PC-3 (cell line): ENCODE data around the gene SNTG2. TPM values are rescaled to one million over a fixed set of nuclear protein-coding genes. Genes with fewer than 3 reads are reported as not detected.

ENCODE experiments used
- ATAC-seq: fragments of 200-7000 bp; cut with Tn5 transposase; 2 replicates; pipeline ENCODE4 v1.9.1; 2020; ENCODE audit warnings: mild to moderate bottlenecking, moderate library complexity
- BruUV-seq: library from RNA; stranded (reverse); fragments of 400-500 nt; replicated peaks from 2 replicates; lab custom pipeline; 2021; lab: Mats Ljungman, UMichigan
- CTCF ChIA-PET: fragments of 300-600 bp; sonication (Branson Sonifier 250); formaldehyde crosslinking; loops from one replicate; lab custom pipeline; 2022; ENCODE audit warnings: antibody characterized with exemption; lab: Charles Lee
- POLR2A ChIA-PET: fragments of 300-600 bp; sonication (Branson Sonifier 250); formaldehyde crosslinking; loops from one replicate; lab custom pipeline; 2022; ENCODE audit warnings: antibody characterized with exemption; ENCODE audit not compliant: unreplicated experiment; lab: Charles Lee
- DNase-seq: peaks from one replicate; pipeline ENCODE4 v3.0.0-alpha.2; 2015
- H2AFZ ChIP-seq: fragments of 300-600 bp; sonication (generic); 2 replicates; pipeline ENCODE4 v1.6.0; 2016; ENCODE audit warnings: antibody characterized with exemption, low read length
- H3F3A ChIP-seq: fragments of 300-600 bp; sonication (generic); one replicate; pipeline ENCODE4 v1.6.0; 2017; ENCODE audit warnings: antibody characterized with exemption, low read length, control low read depth, mild to moderate bottlenecking; ENCODE audit not compliant: unreplicated experiment
- H3K27ac ChIP-seq: fragments of 300-600 bp; sonication (generic); 2 replicates; pipeline ENCODE4 v1.5.1; 2016; ENCODE audit warnings: mild to moderate bottlenecking, low read length
- H3K27me3 ChIP-seq: fragments of 300-600 bp; sonication (generic); 2 replicates; pipeline ENCODE4 v1.6.1; 2016; ENCODE audit warnings: low read length, mixed read lengths
- H3K36me3 ChIP-seq: fragments of 300-600 bp; sonication (generic); 2 replicates; pipeline ENCODE4 v1.6.1; 2016; ENCODE audit warnings: low read depth, mixed run types, low read length, mixed read lengths
- H3K4me1 ChIP-seq: fragments of 300-600 bp; sonication (generic); 2 replicates; pipeline ENCODE4 v1.5.1; 2016; ENCODE audit warnings: low read length; ENCODE audit not compliant: insufficient read depth
- H3K4me2 ChIP-seq: fragments of 300-600 bp; sonication (generic); 2 replicates; pipeline ENCODE4 v1.6.0; 2016; ENCODE audit warnings: low read length
- H3K4me3 ChIP-seq: fragments of 300-600 bp; sonication (generic); 2 replicates; pipeline ENCODE4 v1.5.1; 2016; ENCODE audit warnings: mild to moderate bottlenecking, low read length, mixed read lengths
- H3K79me2 ChIP-seq: fragments of 300-600 bp; sonication (generic); 2 replicates; pipeline ENCODE4 v1.6.1; 2017; ENCODE audit warnings: low read length, mixed read lengths
- H3K9ac ChIP-seq: fragments of 300-600 bp; sonication (generic); 2 replicates; pipeline ENCODE4 v1.6.0; 2016; ENCODE audit warnings: mild to moderate bottlenecking, low read length
- H3K9me2 ChIP-seq: fragments of 300-600 bp; sonication (generic); replicated peaks from 2 replicates; pipeline ENCODE4 v1.6.1; 2016; ENCODE audit warnings: mixed run types, low read length, mixed read lengths
- H3K9me3 ChIP-seq: fragments of 300-600 bp; sonication (generic); 2 replicates; pipeline ENCODE4 v1.6.1; 2016; ENCODE audit warnings: low read length, mixed read lengths
- H4K20me1 ChIP-seq: fragments of 300-600 bp; sonication (generic); 2 replicates; pipeline ENCODE4 v1.6.1; 2016; ENCODE audit warnings: low read length, mixed read lengths
- EZH2 ChIP-seq: fragments of 300-600 bp; sonication (generic); IDR thresholded peaks from one replicate; pipeline ENCODE4 v1.6.1; 2017; ENCODE audit warnings: antibody characterized with exemption, mild to moderate bottlenecking, low read length; ENCODE audit not compliant: unreplicated experiment
- EZH2phosphoT487 ChIP-seq: fragments of 300-600 bp; sonication (generic); IDR thresholded peaks from 2 replicates; pipeline ENCODE4 v1.6.1; 2018; ENCODE audit warnings: mild to moderate bottlenecking, antibody characterized with exemption, low read length, borderline replicate concordance
- intact Hi-C: fragments of 100-400 bp; cut with micrococcal nuclease; formaldehyde crosslinking; loops from 2 replicates; pipeline ENCODE4 v1.9.0; 2023
- total RNA-seq: library from RNA; depleted of rRNA; stranded (reverse); fragments of >200 nt; gene quantifications from 2 replicates; pipeline ENCODE4 v1.2.3, GENCODE V29; 2014
- TF ChIP-seq, protein P1 (sequence below): fragments of 300-600 bp; sonication (generic); conservative IDR thresholded peaks from 2 replicates; pipeline ENCODE4 v1.5.1; 2017; ENCODE audit warnings: antibody characterized with exemption, low read depth, mild to moderate bottlenecking, low read length

SNTG2 gene
- total RNA-seq, 1 experiment from 2014 or later: not detected

DNA sequence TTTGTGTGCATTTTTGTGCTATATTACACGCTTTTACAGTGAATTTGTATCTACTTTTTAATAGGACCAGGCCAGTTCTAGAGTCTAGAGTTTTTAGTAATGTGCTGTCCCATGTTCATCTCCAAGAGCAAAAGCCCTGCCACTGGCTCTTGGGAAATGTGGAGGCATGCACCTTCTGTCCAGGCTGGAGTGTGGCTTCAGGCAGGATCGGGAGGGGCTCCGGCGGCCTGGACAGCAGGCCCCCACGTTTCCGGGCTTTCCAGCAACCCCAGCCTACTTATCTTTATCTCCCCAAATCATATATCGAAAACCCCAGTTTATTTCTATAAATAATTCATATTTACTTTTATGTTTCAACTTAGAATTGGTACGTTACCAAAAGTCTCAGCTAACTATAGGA is 78.2 kb downstream of the SNTG2 start:
- intact Hi-C loops: no loop called here
- H3K4me1 ChIP-seq: no peaks in the 10 kb centered on the region
- CTCF ChIA-PET: no interaction called here
- H3K9me3 ChIP-seq: no peaks in the 10 kb centered on the region; the same call in 1 of the 2 replicates
- no peak overlapping the region for H2AFZ ChIP-seq
- no peaks in the 10 kb centered on the region for H4K20me1 ChIP-seq
- H3K9me2 ChIP-seq: no peaks in the 10 kb centered on the region
- peaks cover 51% of the 10 kb centered on the region for H3K27me3 ChIP-seq
- TF ChIP-seq EZH2 (no peak), EZH2phosphoT487 (no peak)
- TF ChIP-seq, protein P1, sequence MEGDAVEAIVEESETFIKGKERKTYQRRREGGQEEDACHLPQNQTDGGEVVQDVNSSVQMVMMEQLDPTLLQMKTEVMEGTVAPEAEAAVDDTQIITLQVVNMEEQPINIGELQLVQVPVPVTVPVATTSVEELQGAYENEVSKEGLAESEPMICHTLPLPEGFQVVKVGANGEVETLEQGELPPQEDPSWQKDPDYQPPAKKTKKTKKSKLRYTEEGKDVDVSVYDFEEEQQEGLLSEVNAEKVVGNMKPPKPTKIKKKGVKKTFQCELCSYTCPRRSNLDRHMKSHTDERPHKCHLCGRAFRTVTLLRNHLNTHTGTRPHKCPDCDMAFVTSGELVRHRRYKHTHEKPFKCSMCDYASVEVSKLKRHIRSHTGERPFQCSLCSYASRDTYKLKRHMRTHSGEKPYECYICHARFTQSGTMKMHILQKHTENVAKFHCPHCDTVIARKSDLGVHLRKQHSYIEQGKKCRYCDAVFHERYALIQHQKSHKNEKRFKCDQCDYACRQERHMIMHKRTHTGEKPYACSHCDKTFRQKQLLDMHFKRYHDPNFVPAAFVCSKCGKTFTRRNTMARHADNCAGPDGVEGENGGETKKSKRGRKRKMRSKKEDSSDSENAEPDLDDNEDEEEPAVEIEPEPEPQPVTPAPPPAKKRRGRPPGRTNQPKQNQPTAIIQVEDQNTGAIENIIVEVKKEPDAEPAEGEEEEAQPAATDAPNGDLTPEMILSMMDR: no peak
- no peaks in the 10 kb centered on the region for H3F3A ChIP-seq
- POLR2A ChIA-PET: no interaction called here
- H3K4me3 ChIP-seq: no peak overlapping the region
- no peak overlapping the region for H3K4me2 ChIP-seq
- no peak overlapping the region for H3K9ac ChIP-seq
- ATAC-seq: no peak
- no peaks in the 10 kb centered on the region for H3K36me3 ChIP-seq
- no TSS peak for BruUV-seq
- DNase-seq: no peak
- no peak overlapping the region for H3K27ac ChIP-seq
- no peaks in the 10 kb centered on the region for H3K79me2 ChIP-seq

DNA sequence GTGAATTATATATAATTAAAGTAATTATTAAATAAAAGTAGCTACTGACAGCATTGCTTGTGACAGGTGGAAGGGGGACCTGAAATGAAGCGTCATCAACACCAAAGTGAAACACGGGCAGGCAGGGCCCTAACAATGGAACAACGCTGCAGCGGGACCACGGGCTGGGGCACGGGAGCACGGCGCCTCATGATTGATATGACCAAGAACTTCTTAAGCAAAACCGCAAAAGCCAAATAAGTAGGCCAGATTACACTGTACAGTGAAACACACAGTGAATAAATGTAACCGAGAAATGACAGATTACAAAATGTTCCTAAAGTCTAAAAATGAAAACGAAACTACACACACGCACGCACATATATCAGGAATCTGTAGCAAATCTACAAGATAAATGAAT is 81.4 kb downstream of the SNTG2 start:
- Histone ChIP-seq H3K4me3 (peak overlapping the region; percentile 48), H2AFZ (no peak overlapping the region), H3K27ac (no peak overlapping the region), H3K9me3 (no peaks in the 10 kb centered on the region; the same call in 1 of the 2 replicates), H3K27me3 (peaks cover 60% of the 10 kb centered on the region), H3K4me2 (peak overlapping the region; percentile 59), H3K4me1 (no peaks in the 10 kb centered on the region), H3K79me2 (no peaks in the 10 kb centered on the region), H3K9ac (no peak overlapping the region), H3F3A (no peaks in the 10 kb centered on the region), H3K36me3 (no peaks in the 10 kb centered on the region), H3K9me2 (no peaks in the 10 kb centered on the region), H4K20me1 (no peaks in the 10 kb centered on the region)
- ATAC-seq (no peak), DNase-seq (no peak)
- BruUV-seq: no TSS peak
- ChIA-PET POLR2A (no interaction called here), CTCF (no interaction called here)
- intact Hi-C loops: no loop called here
- TF ChIP-seq EZH2phosphoT487 (no peak), EZH2 (no peak)
- TF ChIP-seq, protein P1: no peak

DNA sequence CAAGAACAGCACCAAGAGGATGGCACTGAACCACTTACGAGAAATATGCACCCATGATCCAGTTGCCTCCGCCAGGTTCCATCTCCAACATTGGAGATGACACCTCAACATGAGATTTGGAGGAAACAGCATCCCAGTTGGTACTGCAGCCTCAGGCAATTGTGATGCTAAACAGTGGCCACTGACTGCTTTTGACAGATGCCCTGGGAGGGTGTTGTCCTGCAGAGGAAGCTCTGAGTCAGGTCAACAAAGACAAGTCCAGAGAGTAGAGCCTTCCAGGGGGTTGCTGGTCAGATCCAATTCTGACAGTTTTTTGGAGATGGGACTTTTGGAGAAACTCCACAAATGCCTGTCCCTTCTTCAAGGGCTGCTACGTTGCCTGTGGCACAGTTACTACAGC is 82.4 kb downstream of the SNTG2 start:
- TF ChIP-seq EZH2 (no peak), EZH2phosphoT487 (no peak)
- TF ChIP-seq, protein P1: no peak
- no peaks in the 10 kb centered on the region for H3K36me3 ChIP-seq
- no peaks in the 10 kb centered on the region; the same call in 1 of the 2 replicates for H3K9me3 ChIP-seq
- no peak overlapping the region for H3K4me3 ChIP-seq
- intact Hi-C loops: no loop called here
- ATAC-seq (no peak), DNase-seq (no peak)
- no peaks in the 10 kb centered on the region for H4K20me1 ChIP-seq
- H3K9me2 ChIP-seq: no peaks in the 10 kb centered on the region
- no peak overlapping the region for H3K27ac ChIP-seq
- no peak overlapping the region for H2AFZ ChIP-seq
- no TSS peak for BruUV-seq
- H3K9ac ChIP-seq: no peak overlapping the region
- ChIA-PET CTCF (no interaction called here), POLR2A (no interaction called here)
- no peaks in the 10 kb centered on the region for H3K4me1 ChIP-seq
- peaks cover 71% of the 10 kb centered on the region for H3K27me3 ChIP-seq
- H3K4me2 ChIP-seq: no peak overlapping the region
- H3F3A ChIP-seq: no peaks in the 10 kb centered on the region
- H3K79me2 ChIP-seq: no peaks in the 10 kb centered on the region
